Body of pancreas (tissue), 4 donors: ENCODE data around the gene TTC16.

Experiments used
- CTCF ChIP-seq, 7 experiments: fragments of 450-650 bp in 4 of 7; fragments of 200-600 bp in 3 of 7; sonication (generic) in 3 of 7; IDR thresholded peaks; one replicate each; pipeline ENCODE4 v1.5.1; 2016 to 2019; ENCODE audit warnings: antibody characterized with exemption in 7 of 7
- POLR2A ChIP-seq, 3 donors: fragments of 450-650 bp; IDR thresholded peaks; one replicate each; pipeline ENCODE4 v1.6.1; 2016; ENCODE audit warnings: antibody characterized with exemption in 3 of 3, mild to moderate bottlenecking in 2 of 3

GRCh38 chr9:127692071-127692470 is 23.8 kb upstream of the TTC16 start:
- TF ChIP-seq POLR2A (IDR thresholded peaks at IDR 0.05) (no peak), CTCF (IDR thresholded peaks at IDR 0.05) (no peak)
